Measurements from ENCODE around the gene CD248. TPM values are rescaled to one million over a fixed set of nuclear protein-coding genes. Genes with fewer than 3 reads are reported as not detected.

CD248 gene
- total RNA-seq, 1 experiment from 2014 or later, result not detected

DNA sequence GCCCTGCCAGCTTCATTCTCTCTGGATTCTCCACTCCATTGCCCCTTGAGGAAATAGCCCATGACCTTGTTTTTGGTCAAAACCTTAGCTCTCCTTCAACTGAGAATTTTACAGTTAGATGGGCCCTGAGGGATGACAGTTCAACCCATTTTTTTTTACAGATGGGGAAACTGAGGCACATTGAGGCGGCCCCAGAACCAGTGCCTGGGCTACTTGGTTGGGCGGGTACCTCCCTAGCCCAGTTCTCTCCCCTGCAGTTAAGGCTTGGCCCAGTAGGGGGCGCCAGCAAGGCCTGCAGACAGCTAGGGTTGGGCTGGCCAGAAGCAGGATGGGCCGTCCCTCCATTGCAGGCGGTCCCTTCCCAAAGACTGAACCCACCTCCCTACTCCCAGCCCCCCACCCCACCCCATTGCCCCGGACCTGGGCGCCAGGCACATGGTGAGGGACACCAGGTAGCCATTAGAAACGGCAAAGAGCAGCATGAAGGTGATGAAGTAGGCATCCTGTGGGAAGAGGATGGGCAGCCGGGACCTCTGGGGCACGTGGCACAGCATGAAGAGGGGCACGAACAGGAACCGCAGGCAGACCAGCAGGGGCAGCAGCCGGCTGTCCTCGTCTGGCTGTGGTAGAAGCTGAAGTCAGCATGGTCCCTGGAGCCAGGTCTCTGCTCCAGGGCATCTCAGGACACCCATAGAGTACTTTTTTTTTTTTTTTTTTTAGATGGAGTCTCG, 47.1 kb upstream of the CD248 start:
- peaks cover 9% of the 10 kb centered on the region for H3K79me2 ChIP-seq (ENCODE audit: low read depth)
- intact Hi-C loops (cut with micrococcal nuclease; ENCODE audit: unreplicated experiment), result no loop called here
- CTCF ChIA-PET, result interaction anchor here (0.6 to 1.3 kb wide), 9 partner anchors 17 to 201 kb away, joined by 3 to 9 read pairs (median 4); no protein-coding TSS in a partner anchor

DNA sequence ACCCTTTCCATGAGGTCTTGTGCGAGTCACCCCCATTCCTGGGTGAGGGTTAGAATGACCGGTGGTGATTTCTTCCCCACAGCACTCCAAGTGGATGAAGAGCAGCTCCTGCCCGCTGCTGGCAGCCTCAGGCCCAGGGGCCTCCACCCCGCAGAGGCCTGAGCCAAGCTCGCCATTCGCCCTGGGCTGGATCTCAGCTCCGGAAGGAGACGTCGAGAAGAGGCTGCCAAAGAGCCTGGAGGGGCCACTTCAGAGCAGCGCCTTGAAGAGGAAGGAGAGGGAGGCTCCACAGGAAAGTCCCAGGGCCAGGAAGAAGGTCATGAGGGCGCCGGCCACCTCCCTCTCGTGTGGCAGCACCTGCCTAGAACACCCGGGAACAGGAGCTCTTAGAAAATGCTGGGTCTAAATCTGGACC, 46.4 kb upstream of the CD248 start:
- H3K27ac ChIP-seq, result no peak overlapping the region
- peaks cover 78% of the 10 kb centered on the region for H3F3A ChIP-seq (ENCODE audit: insufficient read depth, low read depth)
- no peak for DNase-seq
- ChIA-PET POLR2A (ENCODE audit: unreplicated experiment) (no interaction called here), CTCF (interaction anchor here (0.6 to 1.3 kb wide), 9 partner anchors 17 to 200 kb away, joined by 3 to 9 read pairs (median 4); no protein-coding TSS in a partner anchor)
- no peak for TF ChIP-seq EZH2 (IDR thresholded peaks at IDR 0.05; ENCODE audit: low read depth)
- TF ChIP-seq, protein P1, sequence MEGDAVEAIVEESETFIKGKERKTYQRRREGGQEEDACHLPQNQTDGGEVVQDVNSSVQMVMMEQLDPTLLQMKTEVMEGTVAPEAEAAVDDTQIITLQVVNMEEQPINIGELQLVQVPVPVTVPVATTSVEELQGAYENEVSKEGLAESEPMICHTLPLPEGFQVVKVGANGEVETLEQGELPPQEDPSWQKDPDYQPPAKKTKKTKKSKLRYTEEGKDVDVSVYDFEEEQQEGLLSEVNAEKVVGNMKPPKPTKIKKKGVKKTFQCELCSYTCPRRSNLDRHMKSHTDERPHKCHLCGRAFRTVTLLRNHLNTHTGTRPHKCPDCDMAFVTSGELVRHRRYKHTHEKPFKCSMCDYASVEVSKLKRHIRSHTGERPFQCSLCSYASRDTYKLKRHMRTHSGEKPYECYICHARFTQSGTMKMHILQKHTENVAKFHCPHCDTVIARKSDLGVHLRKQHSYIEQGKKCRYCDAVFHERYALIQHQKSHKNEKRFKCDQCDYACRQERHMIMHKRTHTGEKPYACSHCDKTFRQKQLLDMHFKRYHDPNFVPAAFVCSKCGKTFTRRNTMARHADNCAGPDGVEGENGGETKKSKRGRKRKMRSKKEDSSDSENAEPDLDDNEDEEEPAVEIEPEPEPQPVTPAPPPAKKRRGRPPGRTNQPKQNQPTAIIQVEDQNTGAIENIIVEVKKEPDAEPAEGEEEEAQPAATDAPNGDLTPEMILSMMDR (conservative IDR thresholded peaks at IDR 0.05), result no peak
- BruUV-seq (replicated peaks), result no TSS peak
- peaks cover 29% of the 10 kb centered on the region for H3K36me3 ChIP-seq (ENCODE audit: low read depth)
- H2AFZ ChIP-seq, result no peak overlapping the region
- intact Hi-C loops (cut with micrococcal nuclease; ENCODE audit: unreplicated experiment), result no loop called here
- H3K27me3 ChIP-seq (ENCODE audit: insufficient read depth, low read depth), result no peaks in the 10 kb centered on the region
- H3K9me2 ChIP-seq (ENCODE audit: insufficient read depth), result no peaks in the 10 kb centered on the region
- peaks cover 1% of the 10 kb centered on the region for H3K79me2 ChIP-seq (ENCODE audit: low read depth)
- H3K9me3 ChIP-seq (ENCODE audit: insufficient read depth, low read depth), result no peaks in the 10 kb centered on the region
- no peak overlapping the region for H3K4me3 ChIP-seq
- H3K4me1 ChIP-seq (replicated peaks; ENCODE audit: insufficient read depth), result no peaks in the 10 kb centered on the region
- peaks cover 36% of the 10 kb centered on the region for H4K20me1 ChIP-seq (ENCODE audit: insufficient read depth)
- no peak overlapping the region for H3K4me2 ChIP-seq

More for the DNA sequence above, 47.1 kb upstream of the CD248 start:
- BruUV-seq (replicated peaks), result no TSS peak
- H3F3A ChIP-seq (ENCODE audit: insufficient read depth, low read depth), result peaks cover 78% of the 10 kb centered on the region
- no peaks in the 10 kb centered on the region for H3K9me2 ChIP-seq (ENCODE audit: insufficient read depth)
- no peak overlapping the region for H2AFZ ChIP-seq
- H3K9me3 ChIP-seq (ENCODE audit: insufficient read depth, low read depth), result no peaks in the 10 kb centered on the region
- DNase-seq, result peak in 1 of 2 experiments; percentile 59
- peaks cover 32% of the 10 kb centered on the region for H3K36me3 ChIP-seq (ENCODE audit: low read depth)
- H3K27me3 ChIP-seq (ENCODE audit: insufficient read depth, low read depth), result no peaks in the 10 kb centered on the region
- no peaks in the 10 kb centered on the region for H3K4me1 ChIP-seq (replicated peaks; ENCODE audit: insufficient read depth)
- no peak overlapping the region for H3K27ac ChIP-seq
- H4K20me1 ChIP-seq (ENCODE audit: insufficient read depth), result peaks cover 40% of the 10 kb centered on the region
- no peak overlapping the region for H3K4me3 ChIP-seq
- TF ChIP-seq, protein P1 (conservative IDR thresholded peaks at IDR 0.05), result peak; percentile 95
- TF ChIP-seq EZH2 (IDR thresholded peaks at IDR 0.05; ENCODE audit: low read depth), result no peak
- POLR2A ChIA-PET (ENCODE audit: unreplicated experiment), result no interaction called here
- no peak overlapping the region for H3K4me2 ChIP-seq

DNA sequence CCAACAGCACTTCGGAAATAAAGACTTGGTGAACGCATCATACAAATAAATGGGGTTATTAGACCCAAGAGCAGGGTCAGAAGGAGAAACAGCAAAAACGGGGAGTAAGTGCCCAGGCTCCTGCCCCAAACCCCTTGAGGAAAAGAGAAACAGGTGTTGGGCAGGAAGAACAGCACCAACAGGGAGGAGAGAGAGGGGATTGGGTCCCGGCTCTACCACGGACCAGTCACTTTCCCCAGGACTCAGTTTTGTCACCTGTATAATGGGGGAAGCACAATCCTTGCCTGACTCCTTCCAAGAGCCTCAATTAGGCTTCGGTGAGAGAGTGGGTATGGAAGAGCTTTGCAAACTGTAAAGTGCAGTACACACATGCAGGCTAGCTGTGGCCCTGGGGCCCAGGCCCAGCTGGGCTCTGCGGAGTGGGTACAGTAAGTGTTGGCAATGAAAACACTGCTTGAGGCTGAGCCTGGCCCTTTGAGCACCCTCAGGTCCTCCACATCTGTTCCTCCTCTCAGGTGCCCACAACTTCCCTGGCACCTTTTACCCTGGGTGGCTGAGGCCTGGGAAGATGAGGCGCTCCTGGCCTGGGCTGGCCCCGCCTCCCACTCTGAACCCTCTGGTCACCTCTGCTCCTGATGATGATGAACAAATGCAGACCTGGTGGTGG, 45.8 kb upstream of the CD248 start:
- ChIA-PET POLR2A (ENCODE audit: unreplicated experiment) (no interaction called here), CTCF (no interaction called here)
- Histone ChIP-seq H3K4me1 (replicated peaks; ENCODE audit: insufficient read depth) (no peaks in the 10 kb centered on the region), H3K4me2 (no peak overlapping the region), H3K79me2 (ENCODE audit: low read depth) (no peaks in the 10 kb centered on the region), H3F3A (ENCODE audit: insufficient read depth, low read depth) (peaks cover 78% of the 10 kb centered on the region), H3K4me3 (no peak overlapping the region), H3K9me3 (ENCODE audit: insufficient read depth, low read depth) (no peaks in the 10 kb centered on the region), H3K9me2 (ENCODE audit: insufficient read depth) (no peaks in the 10 kb centered on the region), H3K27ac (no peak overlapping the region), H3K36me3 (ENCODE audit: low read depth) (peaks cover 24% of the 10 kb centered on the region), H4K20me1 (ENCODE audit: insufficient read depth) (peaks cover 30% of the 10 kb centered on the region), H2AFZ (no peak overlapping the region), H3K27me3 (ENCODE audit: insufficient read depth, low read depth) (no peaks in the 10 kb centered on the region)
- BruUV-seq (replicated peaks), result no TSS peak
- no peak for DNase-seq
- TF ChIP-seq EZH2 (IDR thresholded peaks at IDR 0.05; ENCODE audit: low read depth), result no peak
- TF ChIP-seq, protein P1 (conservative IDR thresholded peaks at IDR 0.05), result no peak
- intact Hi-C loops (cut with micrococcal nuclease; ENCODE audit: unreplicated experiment), result no loop called here
